CD4-positive, alpha-beta T cell treated with Interleukin-1 beta for 1 hour (primary cell): Measurements from ENCODE around the gene INF2.

ENCODE experiments used
- DNase-seq, 2 donors: peaks; one replicate each; pipeline ENCODE4 v3.0.0-alpha.2; 2020 to 2022

The INF2 gene

GRCh38 chr14:104677512-104678332 lies 11.7 kb upstream of the INF2 start:
- peak; percentile 58 to 68 for DNase-seq

DNA sequence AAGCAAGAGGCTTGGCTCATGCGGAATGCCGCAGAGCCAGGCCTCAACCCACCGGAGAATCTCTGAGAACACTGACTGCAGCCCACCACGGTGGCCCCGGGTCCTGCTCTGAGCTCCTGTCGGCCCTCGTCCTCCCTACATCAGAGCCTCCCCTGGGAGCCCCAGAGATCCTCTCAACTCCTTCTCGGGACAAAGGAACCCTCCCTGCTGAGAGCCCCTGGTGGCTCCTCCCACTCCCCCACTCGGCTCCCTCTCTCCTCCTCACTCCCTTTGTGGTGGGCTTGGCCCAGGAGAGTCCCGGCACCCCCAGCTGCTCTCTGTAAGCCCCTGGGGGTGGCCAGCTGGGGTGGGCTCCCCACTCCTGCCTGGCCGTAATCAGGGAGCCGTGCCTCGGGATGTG lies 11.1 kb upstream of the INF2 start:
- no peak for DNase-seq

DNA sequence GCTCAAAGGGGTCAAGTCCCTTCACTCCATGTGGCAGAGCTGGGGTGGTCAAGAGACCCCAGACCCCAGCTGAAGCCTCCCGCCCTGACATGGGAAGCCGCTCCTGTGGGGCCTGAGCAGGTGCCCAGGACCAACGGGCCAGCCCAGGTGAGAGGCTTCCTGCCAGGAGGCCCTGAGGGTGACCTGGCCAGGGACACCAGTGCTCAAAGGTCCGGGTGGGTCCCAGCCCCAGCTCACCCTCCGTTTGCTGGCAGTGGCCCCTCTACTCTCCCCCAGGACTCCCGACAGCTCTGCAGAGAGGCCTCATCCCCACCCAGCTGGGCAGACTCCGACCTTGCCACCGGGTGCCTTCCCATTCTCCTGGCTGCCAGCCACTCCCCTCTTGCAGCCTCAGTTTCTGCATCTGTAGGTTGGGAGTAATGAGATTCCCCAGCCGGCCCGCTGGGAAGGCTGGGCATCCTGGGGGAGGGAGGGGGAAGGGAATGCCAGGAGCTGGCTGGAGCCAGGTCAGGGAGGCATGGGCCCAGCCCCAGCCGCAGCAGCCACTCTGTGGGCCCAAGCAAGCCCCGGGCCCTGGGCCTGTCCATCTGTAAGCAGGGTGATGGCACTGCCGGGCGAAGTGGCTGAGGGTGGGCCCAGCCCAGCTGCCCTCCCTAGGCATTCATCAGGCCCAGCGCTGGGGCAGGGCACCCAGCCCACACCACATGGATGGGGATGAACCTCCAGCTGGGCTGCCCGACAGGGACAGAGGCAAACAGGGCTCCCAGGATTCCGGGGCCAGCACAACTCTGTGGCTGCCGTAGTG lies 10.3 kb upstream of the INF2 start:
- no peak for DNase-seq

DNA sequence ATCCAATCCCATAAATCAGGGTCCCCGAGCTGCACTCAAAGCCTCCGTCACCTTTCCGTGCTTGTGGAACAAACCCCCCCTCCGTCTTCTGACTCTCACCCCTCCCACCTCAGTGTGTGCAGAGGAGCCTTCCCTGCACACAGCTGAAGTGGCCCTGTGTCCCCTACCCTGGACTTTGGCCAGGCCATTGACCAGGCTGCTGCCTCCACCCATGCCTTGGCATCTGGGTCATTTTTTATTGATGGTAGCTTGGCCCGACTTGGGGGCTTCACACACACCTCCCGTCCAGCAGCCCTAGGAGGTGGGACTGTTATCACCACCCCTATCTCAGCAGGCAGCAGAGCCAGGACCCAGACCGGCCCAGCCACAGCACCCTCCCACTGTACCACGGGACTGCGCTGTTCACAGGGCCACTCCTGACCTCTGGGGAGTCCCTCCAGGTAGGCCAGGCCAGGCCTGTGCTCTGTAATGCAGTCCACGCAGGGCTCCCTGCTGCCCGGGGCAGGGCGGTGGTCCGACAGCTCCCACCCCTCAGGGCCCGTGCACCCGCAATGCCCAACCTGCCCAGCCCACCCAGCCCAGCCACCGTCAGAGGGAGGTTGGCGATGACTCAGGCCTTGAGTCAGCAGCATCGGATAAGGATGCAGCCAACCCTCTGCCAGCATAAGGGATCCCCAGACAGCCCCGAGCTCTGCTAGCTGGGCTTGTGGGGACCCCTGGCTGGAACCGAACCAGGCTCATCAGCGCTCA lies 9.2 kb upstream of the INF2 start:
- peak in 1 of 2 donors; percentile 36 for DNase-seq

DNA sequence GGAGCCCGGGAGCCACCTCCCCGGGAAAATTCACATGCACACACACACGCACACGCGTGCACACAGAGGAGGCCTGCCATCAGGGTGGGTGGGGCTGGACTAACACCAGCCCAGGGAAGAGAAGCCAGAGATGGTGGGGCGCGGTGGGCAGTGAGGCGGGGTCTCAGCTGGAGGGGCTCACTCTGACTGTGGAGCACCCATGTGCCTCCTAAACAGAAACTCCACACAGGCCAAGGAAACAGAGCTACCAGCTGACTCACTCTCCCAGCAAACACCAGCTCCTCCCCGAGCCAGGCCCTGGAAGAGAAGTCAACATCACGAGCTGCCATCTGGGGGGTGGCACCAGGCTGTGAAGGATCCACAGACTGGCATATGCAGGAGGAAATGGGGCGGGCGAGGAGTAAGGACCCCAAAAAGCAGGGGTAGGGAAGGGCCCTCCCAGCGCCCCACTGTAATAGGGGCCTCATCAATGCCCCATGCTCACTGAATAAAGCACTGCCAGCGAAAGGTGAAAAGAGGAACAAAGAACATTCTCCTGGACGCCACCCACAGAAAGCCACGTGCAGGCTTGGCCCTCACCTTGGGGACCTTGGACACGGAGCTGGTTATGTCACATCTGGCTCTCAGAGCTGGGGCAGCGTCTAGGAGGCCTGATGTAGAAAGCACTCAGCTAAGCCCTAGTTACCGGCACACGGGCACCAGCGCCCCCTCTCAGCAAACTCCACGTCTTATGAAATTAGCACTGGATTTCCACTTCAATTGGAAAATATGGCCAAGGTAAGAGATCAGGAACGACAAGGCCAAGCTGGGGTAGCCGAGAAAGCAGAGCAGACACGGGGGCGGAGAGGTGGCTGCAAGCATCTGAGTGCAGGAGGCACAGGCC lies 8.4 kb upstream of the INF2 start:
- peak in 1 of 2 donors; percentile 51 for DNase-seq

GRCh38 chr14:104681689-104682074 lies 7.7 kb upstream of the INF2 start:
- no peak for DNase-seq

- no peak for DNase-seq
These were observed 7.3 kb upstream of the INF2 start for GRCh38 chr14:104682107-104682593.

DNA sequence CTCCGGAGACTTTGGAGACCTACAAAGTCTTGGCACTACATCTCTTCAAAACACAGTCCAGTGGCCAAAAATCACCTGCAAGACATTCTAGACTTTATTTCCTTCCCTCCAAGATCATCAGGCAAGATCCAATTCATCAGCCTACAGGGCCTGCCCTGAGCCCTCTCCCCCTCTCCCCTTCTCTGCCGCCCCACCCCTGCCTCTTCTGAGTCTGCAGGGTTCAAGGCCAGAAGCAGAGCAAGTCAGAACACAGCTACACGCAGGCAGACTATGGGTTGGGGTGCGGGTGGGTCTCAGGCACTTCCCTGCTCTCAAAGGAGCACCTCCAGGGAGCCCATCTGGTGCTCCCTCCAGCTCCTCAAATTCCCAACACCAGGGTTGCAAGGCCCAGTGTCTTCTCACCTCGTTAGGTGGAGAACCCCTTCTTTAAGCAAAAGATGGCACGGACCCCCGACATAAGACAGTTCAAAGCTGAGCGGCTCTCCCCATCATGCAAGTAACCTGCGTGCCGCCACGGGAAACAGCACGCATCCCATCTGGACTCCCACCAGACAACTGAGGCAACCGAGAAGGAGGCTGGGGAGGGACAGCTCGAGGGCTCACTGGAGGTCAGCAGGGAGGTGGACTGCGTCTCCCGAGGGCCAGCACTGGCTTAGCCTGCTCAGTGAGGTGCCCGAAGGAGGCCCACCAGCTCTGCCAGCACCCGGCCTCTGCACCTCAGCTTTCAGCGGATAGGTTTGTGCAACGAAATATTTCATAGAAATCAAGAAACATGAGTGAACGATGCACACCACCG lies 5.6 kb upstream of the INF2 start:
- no peak for DNase-seq

GRCh38 chr14:104684449-104684821 lies 5.0 kb upstream of the INF2 start:
- DNase-seq, result no peak

- no peak for DNase-seq
These were observed 4.0 kb upstream of the INF2 start for GRCh38 chr14:104685216-104685997.

GRCh38 chr14:104685998-104686610 lies 3.3 kb upstream of the INF2 start:
- DNase-seq, result no peak

- peak in 1 of 2 donors; percentile 26 for DNase-seq
These were observed 2.5 kb upstream of the INF2 start for GRCh38 chr14:104686624-104687517.

DNA sequence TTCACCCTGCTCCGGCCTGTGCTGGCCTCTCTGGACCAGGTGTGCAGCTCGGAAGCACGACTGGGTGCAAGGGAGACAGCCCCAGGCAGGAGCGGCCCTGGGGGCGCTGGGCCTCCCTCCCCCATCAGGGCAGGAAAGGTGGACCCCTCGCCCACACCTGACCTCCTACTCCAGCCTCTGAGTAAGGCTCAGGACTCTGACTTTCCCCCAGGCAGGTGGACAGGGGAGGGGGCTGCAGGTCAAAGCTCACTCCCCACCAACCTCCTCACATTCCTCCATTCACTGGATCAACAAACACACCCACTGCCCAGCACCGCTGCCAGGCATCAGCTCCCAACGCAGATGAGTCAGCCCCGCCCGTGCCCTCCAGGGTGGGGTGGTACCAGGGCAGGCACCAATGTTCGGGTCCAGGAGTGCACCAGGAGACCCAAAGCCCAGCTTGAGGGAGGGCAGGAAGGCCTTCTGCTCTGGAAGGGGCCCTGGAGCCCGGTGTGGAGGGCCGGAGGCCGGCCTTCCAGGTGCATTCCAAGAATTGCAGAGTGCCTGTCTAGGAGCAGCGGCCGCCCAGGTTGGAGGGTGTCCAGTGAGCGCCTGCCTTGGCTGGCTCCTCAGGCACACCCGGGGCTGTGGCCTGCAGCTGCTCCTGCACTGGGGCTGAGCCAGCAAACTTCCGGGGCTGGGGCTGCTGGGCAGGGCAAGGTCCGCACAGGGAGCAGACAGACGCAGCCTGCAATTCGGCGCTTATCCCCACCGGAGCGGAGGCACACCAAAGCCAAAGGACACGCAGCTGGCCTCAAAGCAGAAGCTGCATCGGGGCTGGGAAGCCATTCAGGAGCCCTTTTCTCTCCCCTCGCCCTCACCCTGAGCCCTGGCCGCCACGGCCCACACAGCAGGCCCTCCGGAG lies 1.6 kb upstream of the INF2 start:
- DNase-seq, result no peak

DNA sequence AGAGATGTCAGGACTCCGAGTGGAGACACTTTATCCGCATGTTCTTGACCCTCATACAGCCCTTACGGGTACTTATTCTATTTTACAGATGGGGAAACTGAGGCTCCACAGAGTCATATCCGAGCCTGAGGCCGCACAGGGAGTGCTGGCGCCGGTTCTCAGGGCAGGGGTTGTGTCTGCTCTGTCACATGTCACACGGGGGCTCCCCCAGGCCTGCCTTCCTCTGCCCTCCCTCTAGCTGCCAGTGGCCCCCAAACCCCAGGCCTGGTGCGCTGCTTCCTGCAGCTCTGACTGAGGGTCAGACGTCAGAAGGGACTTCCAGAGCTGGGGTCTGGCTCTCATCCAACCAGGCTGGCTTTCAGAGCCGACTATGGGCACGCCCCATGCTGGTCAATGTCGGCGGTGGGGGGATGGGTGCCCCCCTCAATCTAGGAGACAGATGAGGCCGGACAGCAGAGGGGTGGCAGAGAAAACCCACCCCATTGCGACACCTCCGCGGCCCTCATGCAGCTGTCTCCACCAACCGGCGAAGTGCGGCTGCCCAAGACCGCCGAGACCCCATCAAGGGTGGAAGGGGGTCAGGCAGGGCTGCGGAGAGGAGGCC lies 811 bp upstream of the INF2 start:
- peak; percentile 28 to 31 for DNase-seq

- no peak for DNase-seq
These were observed 678 bp downstream of the INF2 start for GRCh38 chr14:104689881-104690711.

DNA sequence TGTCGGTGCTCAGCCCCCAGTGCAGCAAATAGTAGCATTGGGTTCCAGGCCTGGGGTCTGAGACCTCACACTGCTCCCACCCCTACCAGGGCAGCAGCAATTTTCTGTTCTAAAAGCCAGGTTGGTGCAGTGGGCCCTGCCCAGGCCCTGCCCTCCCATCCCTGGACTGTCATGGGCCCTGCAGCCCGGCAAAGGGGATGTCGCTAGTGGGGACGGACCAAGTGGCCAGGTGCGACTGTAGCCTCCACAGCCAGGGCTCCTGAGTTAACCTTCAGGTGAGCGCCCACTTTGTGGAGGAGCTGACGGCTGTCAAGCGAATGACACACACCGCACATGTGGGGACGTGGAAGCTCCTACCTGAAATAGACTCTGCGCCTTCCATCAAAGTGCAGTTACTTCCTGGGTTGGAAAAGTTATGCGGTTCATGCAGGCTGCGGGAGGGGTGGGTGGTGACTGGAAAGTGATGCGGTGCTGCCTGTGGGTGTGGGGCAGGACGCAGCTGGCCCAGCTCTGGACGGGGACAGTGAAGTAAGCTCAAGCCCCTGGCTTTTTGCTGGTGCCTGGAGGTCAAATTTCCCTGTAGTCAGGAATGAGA lies 1.5 kb downstream of the INF2 start:
- no peak for DNase-seq
